H1 (cell line): ENCODE measurements around the gene CCDC154. TPM values are rescaled to one million over a fixed set of nuclear protein-coding genes. Genes with fewer than 3 reads are reported as not detected.
A peak's percentile ranks its signal among the peaks of the same experiment; 100 is the strongest.

Experiments used
- CTCF ChIA-PET: fragments of 300-600 bp; sonication (Branson Sonifier 250); formaldehyde crosslinking; loops from one replicate; lab custom pipeline; 2021; ENCODE audit not compliant: partially characterized antibody; lab: Charles Lee
- POLR2A ChIA-PET: fragments of 300-600 bp; sonication (Branson Sonifier 250); formaldehyde crosslinking; loops from one replicate; lab custom pipeline; 2021; ENCODE audit warnings: inconsistent platforms; ENCODE audit not compliant: partially characterized antibody; lab: Charles Lee
- DNase-seq, 2 experiments: peaks; one replicate each; pipeline versions ENCODE4 v3.0.0 to v3.0.0-alpha.2; 2010 to 2022; ENCODE audit warnings: low spot score in 2 of 2, low read depth in 1 of 2, mixed read lengths in 1 of 2
- FAIRE-seq: peaks from 2 replicates; lab custom pipeline; 2011; peaks lifted over from hg19 to GRCh38; lab: Jason Lieb, UNC
- H2AFZ ChIP-seq: 2 replicates; pipeline ENCODE4 v1.8.1; 2012; ENCODE audit warnings: low read length, inconsistent platforms
- H2AK5ac ChIP-seq: 2 replicates; pipeline ENCODE4 v1.6.1; 2013; ENCODE audit warnings: low read depth, low read length
- H2BK120ac ChIP-seq: replicated peaks from 2 replicates; pipeline ENCODE3; 2013; ENCODE audit warnings: low read depth, low read length, inconsistent platforms
- H2BK12ac ChIP-seq: 2 replicates; pipeline ENCODE4 v1.6.1; 2013; ENCODE audit warnings: low read depth, low read length
- H2BK15ac ChIP-seq: 2 replicates; pipeline ENCODE4 v1.6.1; 2013; ENCODE audit warnings: low read length
- H2BK20ac ChIP-seq: 2 replicates; pipeline ENCODE4 v1.6.1; 2013; ENCODE audit warnings: low read length
- H2BK5ac ChIP-seq: 2 replicates; pipeline ENCODE4 v1.6.1; 2013; ENCODE audit warnings: low read depth, low read length
- H3K14ac ChIP-seq: 2 replicates; pipeline ENCODE4 v1.6.1; 2013; ENCODE audit warnings: inconsistent platforms; ENCODE audit not compliant: insufficient read length
- H3K18ac ChIP-seq: 2 replicates; pipeline ENCODE4 v1.6.1; 2013; ENCODE audit warnings: low read length; ENCODE audit errors: extremely low read depth
- H3K23ac ChIP-seq: 2 replicates; pipeline ENCODE4 v1.6.1; 2013; ENCODE audit warnings: inconsistent platforms; ENCODE audit not compliant: insufficient read length
- H3K23me2 ChIP-seq: 2 replicates; pipeline ENCODE4 v1.6.1; 2013; ENCODE audit warnings: low read depth, low read length
- H3K27ac ChIP-seq: 2 replicates; pipeline ENCODE4 v1.6.1; 2011; ENCODE audit warnings: low read depth, low read length, inconsistent platforms
- H3K27me3 ChIP-seq, 4 experiments: replicated peaks in 1 of 4; 1 replicate in 1 of 4; 2 replicates in 3 of 4; pipeline versions ENCODE4 v1.6.1 to v1.8.1; 2011 to 2013; ENCODE audit warnings: low read length in 3 of 4, mild to moderate bottlenecking in 3 of 4, inconsistent platforms in 2 of 4, mixed read lengths in 2 of 4, moderate library complexity in 1 of 4; ENCODE audit not compliant: control insufficient read depth in 3 of 4, insufficient read depth in 3 of 4; ENCODE audit errors: extremely low read depth in 1 of 4
- H3K36me3 ChIP-seq, 4 experiments: 2 replicates each; pipeline versions ENCODE4 v1.6.1 to v1.8.1; 2011 to 2013; ENCODE audit warnings: mild to moderate bottlenecking in 4 of 4, low read length in 3 of 4, moderate library complexity in 2 of 4, control low read depth in 1 of 4, inconsistent platforms in 1 of 4; ENCODE audit not compliant: insufficient read depth in 4 of 4, control insufficient read depth in 2 of 4
- H3K4ac ChIP-seq: replicated peaks from 2 replicates; pipeline ENCODE3; 2013; ENCODE audit warnings: low read length, low read depth, mixed read lengths, inconsistent platforms; ENCODE audit not compliant: insufficient read length
- H3K4me1 ChIP-seq, 4 experiments: replicated peaks in 1 of 4; 1 replicate in 1 of 4; 2 replicates in 3 of 4; pipeline versions ENCODE4 v1.6.1 to v1.8.1; 2011 to 2013; ENCODE audit warnings: low read length in 3 of 4, inconsistent platforms in 2 of 4, mixed read lengths in 1 of 4; ENCODE audit not compliant: insufficient read depth in 4 of 4, control insufficient read depth in 3 of 4
- H3K4me2 ChIP-seq, 2 experiments: 2 replicates each; pipeline versions ENCODE4 v1.6.1 to v1.8.1; 2011 to 2013; ENCODE audit warnings: low read depth in 2 of 2, low read length in 2 of 2, control low read depth in 1 of 2, inconsistent platforms in 1 of 2, mild to moderate bottlenecking in 1 of 2; ENCODE audit not compliant: insufficient read depth in 1 of 2
- H3K4me3 ChIP-seq, 4 experiments: fragments of 200-600, 300-600 bp in 1 of 4; sonication (generic), shearing (Covaris generic), sonication (Bioruptor Twin) in 1 of 4; 2 replicates each; pipeline versions ENCODE4 v1.5.1 to v1.8.1; 2011 to 2016; ENCODE audit warnings: low read length in 4 of 4, low read depth in 3 of 4, control low read depth in 2 of 4, inconsistent platforms in 2 of 4, mild to moderate bottlenecking in 2 of 4, mixed read lengths in 1 of 4, moderate library complexity in 1 of 4; ENCODE audit not compliant: insufficient read depth in 2 of 4; ENCODE audit errors: extremely low read depth in 1 of 4
- H3K56ac ChIP-seq: replicated peaks from 2 replicates; pipeline ENCODE3; 2013; ENCODE audit warnings: low read depth, mild to moderate bottlenecking, mixed read lengths, low read length, inconsistent platforms; ENCODE audit not compliant: insufficient read length
- H3K79me1 ChIP-seq: 2 replicates; pipeline ENCODE4 v1.6.1; 2013; ENCODE audit warnings: low read depth, low read length, control low read depth
- H3K79me2 ChIP-seq, 2 experiments: 2 replicates each; pipeline versions ENCODE4 v1.6.1 to v1.8.1; 2012 to 2013; ENCODE audit warnings: low read length in 2 of 2, mild to moderate bottlenecking in 2 of 2, inconsistent platforms in 1 of 2; ENCODE audit not compliant: insufficient read depth in 2 of 2, control insufficient read depth in 1 of 2
- H3K9ac ChIP-seq, 4 experiments: replicated peaks in 1 of 4; 1 replicate in 1 of 4; 2 replicates in 3 of 4; pipeline versions ENCODE4 v1.6.1 to v1.8.1; 2011 to 2013; ENCODE audit warnings: low read depth in 3 of 4, low read length in 3 of 4, control low read depth in 2 of 4, mild to moderate bottlenecking in 2 of 4, moderate library complexity in 2 of 4, inconsistent platforms in 1 of 4; ENCODE audit errors: extremely low read depth in 1 of 4
- H3K9me3 ChIP-seq, 2 experiments: 2 replicates each; pipeline versions ENCODE4 v1.6.1 to v1.8.1; 2012 to 2013; ENCODE audit warnings: mild to moderate bottlenecking in 2 of 2, moderate library complexity in 2 of 2, control low read depth in 1 of 2, inconsistent platforms in 1 of 2, low read depth in 1 of 2, low read length in 1 of 2, mixed read lengths in 1 of 2; ENCODE audit not compliant: insufficient read depth in 2 of 2
- H4K20me1 ChIP-seq, 2 experiments: replicated peaks in 1 of 2; 2 replicates each; pipeline versions ENCODE3 to v1.8.1; 2011 to 2013; ENCODE audit warnings: inconsistent platforms in 2 of 2, low read length in 2 of 2, mild to moderate bottlenecking in 1 of 2; ENCODE audit not compliant: insufficient read depth in 2 of 2, control insufficient read depth in 1 of 2
- H4K5ac ChIP-seq: 2 replicates; pipeline ENCODE4 v1.6.1; 2013; ENCODE audit warnings: low read length, low read depth, mixed read lengths, inconsistent platforms; ENCODE audit not compliant: insufficient read length
- H4K8ac ChIP-seq: 2 replicates; pipeline ENCODE4 v1.8.0; 2013; ENCODE audit warnings: mild to moderate bottlenecking, moderate library complexity, low read length, inconsistent platforms; ENCODE audit not compliant: insufficient read depth; ENCODE audit errors: extremely low read depth
- H4K91ac ChIP-seq: replicated peaks from 2 replicates; pipeline ENCODE3; 2013; ENCODE audit warnings: low read length, mixed read lengths, inconsistent platforms; ENCODE audit not compliant: insufficient read length
- BRCA1 ChIP-seq: IDR thresholded peaks from 2 replicates; pipeline ENCODE4 v1.6.1; 2012; ENCODE audit warnings: low read depth, low read length, improper control_type of control experiment
- CHD2 ChIP-seq: IDR thresholded peaks from 2 replicates; pipeline ENCODE4 v1.6.1; 2012; ENCODE audit warnings: low read length, improper control_type of control experiment
- POU5F1 ChIP-seq: IDR thresholded peaks from 2 replicates; pipeline ENCODE4 v1.6.1; 2011; ENCODE audit warnings: low read depth, mild to moderate bottlenecking, low read length, moderate library complexity
- SP2 ChIP-seq: IDR thresholded peaks from 2 replicates; pipeline ENCODE4 v1.6.1; 2012; ENCODE audit warnings: mild to moderate bottlenecking, low read length, inconsistent platforms
- WGBS, 2 experiments: shearing (Covaris generic) in 1 of 2; methylation state at CpG; one replicate each; pipeline versions ENCODE4 v1.1.6 to v1.1.7; 2013 to 2015; ENCODE audit warnings: low lambda C conversion rate in 2 of 2, mixed read lengths in 2 of 2, inconsistent platforms in 1 of 2, low coverage in 1 of 2, missing lambda C conversion rate in 1 of 2; ENCODE audit not compliant: insufficient replicate concordance in 2 of 2, insufficient coverage in 1 of 2, insufficient read length in 1 of 2; ENCODE audit errors: extremely low coverage in 1 of 2, missing lambda C conversion rate in 1 of 2; 5-methylcytosine and 5-hydroxymethylcytosine counted together
- polyA plus RNA-seq, 7 experiments: library from polyadenylated mRNA; depleted of rRNA in 3 of 7; stranded (reverse) in 5 of 7; unstranded in 2 of 7; fragments of >200 nt in 5 of 7; fragments of 200-250 nt in 2 of 7; gene quantifications; 1 replicate in 5 of 7; 2 replicates in 1 of 7; 4 replicates in 1 of 7; pipeline versions ENCODE4 v1.2.1 to v1.2.3, GENCODE V29; 2011 to 2013; ENCODE audit warnings: missing spikeins in 2 of 7, mixed read lengths in 2 of 7
- total RNA-seq: library from RNA; stranded (reverse); fragmentation: NEBNext Ultra II Directional; extraction: Animal tissue kit (Norgen Biotek cat#: 25700); gene quantifications from 2 replicates; pipeline ENCODE4 v1.2.1, GENCODE V29; 2021
- TF ChIP-seq, protein P1 (sequence below): IDR thresholded peaks from 2 replicates; pipeline ENCODE4 v1.6.1; 2012; ENCODE audit warnings: low read length, inconsistent platforms
- TF ChIP-seq, protein P2 (sequence below): IDR thresholded peaks from 2 replicates; pipeline ENCODE4 v1.6.1; 2012; ENCODE audit warnings: inconsistent platforms
- TF ChIP-seq, protein P3 (sequence below): IDR thresholded peaks from 2 replicates; pipeline ENCODE4 v1.6.1; 2011; ENCODE audit warnings: low read depth, mild to moderate bottlenecking, low read length; ENCODE audit not compliant: insufficient read depth
- TF ChIP-seq, protein P4 (sequence below): IDR thresholded peaks from 2 replicates; pipeline ENCODE4 v1.6.1; 2012; ENCODE audit warnings: inconsistent platforms
- TF ChIP-seq, protein P5 (sequence below): IDR thresholded peaks from 2 replicates; pipeline ENCODE4 v1.6.1; 2011; ENCODE audit warnings: low read length, improper control_type of control experiment

CCDC154 gene
- total and polyA plus RNA-seq, 2 of the 8 experiments (the other 6 are each of a cell fraction or from before 2014, with no cell fraction given): 0.15 to 0.88 TPM

DNA sequence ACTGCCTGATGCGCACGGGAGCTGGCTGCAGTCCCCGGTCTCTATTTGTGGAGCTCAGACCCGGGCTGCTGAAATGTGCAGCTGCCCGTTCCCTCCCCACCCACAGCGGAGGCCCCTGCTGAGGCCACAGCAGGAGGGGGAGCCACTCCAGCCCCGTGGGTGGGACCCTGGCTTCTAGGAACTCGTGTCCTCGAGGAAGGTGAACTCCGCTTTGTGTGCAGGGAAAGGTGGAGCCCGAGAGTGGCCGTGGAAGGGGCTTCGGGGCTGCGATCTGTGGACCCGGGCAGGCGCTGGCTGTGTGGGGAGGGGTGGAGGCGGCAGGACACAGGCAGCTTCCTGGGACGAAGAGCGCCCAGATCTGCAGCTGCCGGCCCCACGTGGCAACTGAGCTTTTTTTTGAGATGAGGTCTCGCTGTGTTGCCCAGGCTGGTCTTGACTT lies 2.9 kb downstream of the CCDC154 start:
- H3K9ac ChIP-seq: no peak overlapping the region
- no peak overlapping the region for H3K56ac ChIP-seq
- no peak overlapping the region for H3K4me2 ChIP-seq
- no peak overlapping the region for H3K14ac ChIP-seq
- no peaks in the 10 kb centered on the region for H4K20me1 ChIP-seq
- DNase-seq: no peak
- no peak overlapping the region for H2BK5ac ChIP-seq
- H2BK20ac ChIP-seq: no peak overlapping the region
- H2AK5ac ChIP-seq: no peak overlapping the region
- H3K4me1 ChIP-seq: no peaks in the 10 kb centered on the region; a peak in 1 of 7 replicates
- H4K5ac ChIP-seq: no peak overlapping the region
- no peak for TF ChIP-seq POU5F1
- TF ChIP-seq, protein P1, sequence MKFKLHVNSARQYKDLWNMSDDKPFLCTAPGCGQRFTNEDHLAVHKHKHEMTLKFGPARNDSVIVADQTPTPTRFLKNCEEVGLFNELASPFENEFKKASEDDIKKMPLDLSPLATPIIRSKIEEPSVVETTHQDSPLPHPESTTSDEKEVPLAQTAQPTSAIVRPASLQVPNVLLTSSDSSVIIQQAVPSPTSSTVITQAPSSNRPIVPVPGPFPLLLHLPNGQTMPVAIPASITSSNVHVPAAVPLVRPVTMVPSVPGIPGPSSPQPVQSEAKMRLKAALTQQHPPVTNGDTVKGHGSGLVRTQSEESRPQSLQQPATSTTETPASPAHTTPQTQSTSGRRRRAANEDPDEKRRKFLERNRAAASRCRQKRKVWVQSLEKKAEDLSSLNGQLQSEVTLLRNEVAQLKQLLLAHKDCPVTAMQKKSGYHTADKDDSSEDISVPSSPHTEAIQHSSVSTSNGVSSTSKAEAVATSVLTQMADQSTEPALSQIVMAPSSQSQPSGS: no peak
- TF ChIP-seq, protein P2, sequence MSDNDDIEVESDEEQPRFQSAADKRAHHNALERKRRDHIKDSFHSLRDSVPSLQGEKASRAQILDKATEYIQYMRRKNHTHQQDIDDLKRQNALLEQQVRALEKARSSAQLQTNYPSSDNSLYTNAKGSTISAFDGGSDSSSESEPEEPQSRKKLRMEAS: no peak
- no peak for TF ChIP-seq SP2
- TF ChIP-seq, protein P3, sequence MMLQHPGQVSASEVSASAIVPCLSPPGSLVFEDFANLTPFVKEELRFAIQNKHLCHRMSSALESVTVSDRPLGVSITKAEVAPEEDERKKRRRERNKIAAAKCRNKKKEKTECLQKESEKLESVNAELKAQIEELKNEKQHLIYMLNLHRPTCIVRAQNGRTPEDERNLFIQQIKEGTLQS: no peak
- TF ChIP-seq, protein P4, sequence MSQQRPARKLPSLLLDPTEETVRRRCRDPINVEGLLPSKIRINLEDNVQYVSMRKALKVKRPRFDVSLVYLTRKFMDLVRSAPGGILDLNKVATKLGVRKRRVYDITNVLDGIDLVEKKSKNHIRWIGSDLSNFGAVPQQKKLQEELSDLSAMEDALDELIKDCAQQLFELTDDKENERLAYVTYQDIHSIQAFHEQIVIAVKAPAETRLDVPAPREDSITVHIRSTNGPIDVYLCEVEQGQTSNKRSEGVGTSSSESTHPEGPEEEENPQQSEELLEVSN: no peak
- TF ChIP-seq, protein P5, sequence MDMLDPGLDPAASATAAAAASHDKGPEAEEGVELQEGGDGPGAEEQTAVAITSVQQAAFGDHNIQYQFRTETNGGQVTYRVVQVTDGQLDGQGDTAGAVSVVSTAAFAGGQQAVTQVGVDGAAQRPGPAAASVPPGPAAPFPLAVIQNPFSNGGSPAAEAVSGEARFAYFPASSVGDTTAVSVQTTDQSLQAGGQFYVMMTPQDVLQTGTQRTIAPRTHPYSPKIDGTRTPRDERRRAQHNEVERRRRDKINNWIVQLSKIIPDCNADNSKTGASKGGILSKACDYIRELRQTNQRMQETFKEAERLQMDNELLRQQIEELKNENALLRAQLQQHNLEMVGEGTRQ: no peak
- TF ChIP-seq CHD2: no peak
- no peak for TF ChIP-seq BRCA1
- no peaks in the 10 kb centered on the region for H3K79me1 ChIP-seq
- ChIA-PET POLR2A (interaction anchor here (0.9 to 5.6 kb wide), 5 partner anchors 13 to 329 kb away, joined by 3 to 22 read pairs (median 5); partner anchors contain the start of gene UQCC4), CTCF (interaction anchor here (0.5 to 3.9 kb wide), 8 partner anchors 9 to 132 kb away, joined by 3 to 20 read pairs (median 3); no protein-coding TSS in a partner anchor)
- no peak overlapping the region for H3K18ac ChIP-seq
- H3K4ac ChIP-seq: no peak overlapping the region
- no peaks in the 10 kb centered on the region for H3K79me2 ChIP-seq
- H3K23me2 ChIP-seq: no peaks in the 10 kb centered on the region
- H4K8ac ChIP-seq: peak overlapping the region; percentile 68; the same call in 1 of the 2 replicates
- 91% methylated on average over 19 of the region's 22 CpGs; no CpG with 5 or more reads in 1 of the 2 experiments for WGBS, 2 experiments
- no peak for FAIRE-seq
- no peak overlapping the region for H2BK12ac ChIP-seq
- H3K4me3 ChIP-seq: no peak overlapping the region
- no peak overlapping the region for H4K91ac ChIP-seq
- peaks cover 0 to 4% (median 0%) of the 10 kb centered on the region in 4 experiments; a peak in 1 of 8 replicates for H3K36me3 ChIP-seq
- no peak overlapping the region for H3K23ac ChIP-seq
- H2BK15ac ChIP-seq: no peak overlapping the region
- no peak overlapping the region for H2AFZ ChIP-seq
- no peak overlapping the region for H3K27ac ChIP-seq
- no peak overlapping the region for H2BK120ac ChIP-seq
- no peaks in the 10 kb centered on the region for H3K9me3 ChIP-seq
- no peaks in the 10 kb centered on the region for H3K27me3 ChIP-seq
